KMS-11 (cell line): ENCODE measurements around the gene RTL10.

ENCODE experiments used
- H2AFZ ChIP-seq: fragments of 200-600 bp; sonication (generic); 2 replicates; pipeline ENCODE4 v1.6.1; 2016; ENCODE audit warnings: antibody characterized with exemption, mixed run types, low read depth
- H3K27ac ChIP-seq: fragments of 200-600 bp; sonication (generic); 2 replicates; pipeline ENCODE4 v1.6.1; 2016; ENCODE audit warnings: mild to moderate bottlenecking, mixed run types
- H3K27me3 ChIP-seq: fragments of 200-600 bp; sonication (generic); 2 replicates; pipeline ENCODE4 v1.6.1; 2017; ENCODE audit warnings: mild to moderate bottlenecking, low read depth, mixed run types, moderate library complexity; ENCODE audit not compliant: insufficient read depth
- H3K36me3 ChIP-seq: fragments of 200-600 bp; sonication (generic); 2 replicates; pipeline ENCODE4 v1.6.1; 2017; ENCODE audit warnings: mild to moderate bottlenecking, mixed run types; ENCODE audit not compliant: insufficient read depth
- H3K4me1 ChIP-seq: fragments of 200-600 bp; sonication (generic); 2 replicates; pipeline ENCODE4 v1.6.1; 2016; ENCODE audit warnings: mild to moderate bottlenecking, low read depth, mixed run types; ENCODE audit not compliant: poor library complexity, severe bottlenecking
- H3K4me2 ChIP-seq: fragments of 200-600 bp; sonication (generic); 2 replicates; pipeline ENCODE4 v1.7.0; 2016; ENCODE audit warnings: mild to moderate bottlenecking, mixed run types
- H3K4me3 ChIP-seq: fragments of 200-600 bp; sonication (generic); IDR thresholded peaks from 2 replicates; pipeline ENCODE4 v1.6.1; 2017; ENCODE audit warnings: low read depth, low read length, mixed read lengths; ENCODE audit not compliant: insufficient read depth
- H3K79me2 ChIP-seq: fragments of 200-600 bp; sonication (generic); 2 replicates; pipeline ENCODE4 v1.6.1; 2016; ENCODE audit warnings: low read depth, mixed run types; ENCODE audit not compliant: insufficient read depth
- H3K9ac ChIP-seq: fragments of 200-600 bp; sonication (generic); 2 replicates; pipeline ENCODE4 v1.6.1; 2016; ENCODE audit warnings: mild to moderate bottlenecking, mixed run types
- H4K20me1 ChIP-seq: fragments of 200-600 bp; sonication (generic); 2 replicates; pipeline ENCODE4 v1.6.1; 2016; ENCODE audit warnings: mild to moderate bottlenecking, mixed run types; ENCODE audit not compliant: insufficient read depth
- TF ChIP-seq, protein P1 (sequence below): fragments of 200-600 bp; sonication (generic); conservative IDR thresholded peaks from 2 replicates; pipeline ENCODE4 v1.6.1; 2017; ENCODE audit warnings: low read depth, mild to moderate bottlenecking, antibody characterized with exemption, low read length, moderate library complexity, mixed read lengths

Gene RTL10

GRCh38 chr22:19831016-19831415, 23.7 kb downstream of the RTL10 start:
- Histone ChIP-seq H3K9ac (no peak overlapping the region), H2AFZ (no peak overlapping the region), H4K20me1 (no peaks in the 10 kb centered on the region), H3K4me3 (no peak overlapping the region), H3K27ac (no peak overlapping the region), H3K4me2 (no peak overlapping the region), H3K36me3 (no peaks in the 10 kb centered on the region), H3K27me3 (no peaks in the 10 kb centered on the region), H3K79me2 (no peaks in the 10 kb centered on the region; the same call in 1 of the 2 replicates), H3K4me1 (peaks cover 11% of the 10 kb centered on the region)
- TF ChIP-seq, protein P1, sequence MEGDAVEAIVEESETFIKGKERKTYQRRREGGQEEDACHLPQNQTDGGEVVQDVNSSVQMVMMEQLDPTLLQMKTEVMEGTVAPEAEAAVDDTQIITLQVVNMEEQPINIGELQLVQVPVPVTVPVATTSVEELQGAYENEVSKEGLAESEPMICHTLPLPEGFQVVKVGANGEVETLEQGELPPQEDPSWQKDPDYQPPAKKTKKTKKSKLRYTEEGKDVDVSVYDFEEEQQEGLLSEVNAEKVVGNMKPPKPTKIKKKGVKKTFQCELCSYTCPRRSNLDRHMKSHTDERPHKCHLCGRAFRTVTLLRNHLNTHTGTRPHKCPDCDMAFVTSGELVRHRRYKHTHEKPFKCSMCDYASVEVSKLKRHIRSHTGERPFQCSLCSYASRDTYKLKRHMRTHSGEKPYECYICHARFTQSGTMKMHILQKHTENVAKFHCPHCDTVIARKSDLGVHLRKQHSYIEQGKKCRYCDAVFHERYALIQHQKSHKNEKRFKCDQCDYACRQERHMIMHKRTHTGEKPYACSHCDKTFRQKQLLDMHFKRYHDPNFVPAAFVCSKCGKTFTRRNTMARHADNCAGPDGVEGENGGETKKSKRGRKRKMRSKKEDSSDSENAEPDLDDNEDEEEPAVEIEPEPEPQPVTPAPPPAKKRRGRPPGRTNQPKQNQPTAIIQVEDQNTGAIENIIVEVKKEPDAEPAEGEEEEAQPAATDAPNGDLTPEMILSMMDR: no peak

DNA sequence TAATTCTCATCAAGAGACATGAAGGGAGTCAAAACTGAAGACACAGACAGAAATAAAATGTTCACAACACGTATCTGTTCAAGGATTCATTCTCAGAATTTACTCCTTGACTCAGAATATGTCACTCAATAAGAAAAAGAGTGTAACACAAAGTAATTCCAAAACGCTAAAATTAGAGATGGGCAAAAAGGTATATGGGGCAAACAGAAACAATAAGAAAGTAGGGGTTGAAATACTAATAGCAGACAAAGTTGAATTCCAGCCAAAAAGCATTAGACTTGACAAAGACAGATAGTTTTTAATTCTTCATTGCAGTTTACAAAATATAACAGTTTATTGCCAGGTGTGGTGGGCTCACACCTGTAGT, 26.7 kb downstream of the RTL10 start:
- peaks cover 28% of the 10 kb centered on the region for H3K4me1 ChIP-seq
- H3K4me3 ChIP-seq: no peak overlapping the region
- no peak overlapping the region for H3K9ac ChIP-seq
- H3K36me3 ChIP-seq: no peaks in the 10 kb centered on the region
- no peaks in the 10 kb centered on the region for H3K27me3 ChIP-seq
- TF ChIP-seq, protein P1: no peak
- H4K20me1 ChIP-seq: no peaks in the 10 kb centered on the region
- no peaks in the 10 kb centered on the region; the same call in 1 of the 2 replicates for H3K79me2 ChIP-seq
- H2AFZ ChIP-seq: no peak overlapping the region
- no peak overlapping the region for H3K4me2 ChIP-seq
- H3K27ac ChIP-seq: no peak overlapping the region

DNA sequence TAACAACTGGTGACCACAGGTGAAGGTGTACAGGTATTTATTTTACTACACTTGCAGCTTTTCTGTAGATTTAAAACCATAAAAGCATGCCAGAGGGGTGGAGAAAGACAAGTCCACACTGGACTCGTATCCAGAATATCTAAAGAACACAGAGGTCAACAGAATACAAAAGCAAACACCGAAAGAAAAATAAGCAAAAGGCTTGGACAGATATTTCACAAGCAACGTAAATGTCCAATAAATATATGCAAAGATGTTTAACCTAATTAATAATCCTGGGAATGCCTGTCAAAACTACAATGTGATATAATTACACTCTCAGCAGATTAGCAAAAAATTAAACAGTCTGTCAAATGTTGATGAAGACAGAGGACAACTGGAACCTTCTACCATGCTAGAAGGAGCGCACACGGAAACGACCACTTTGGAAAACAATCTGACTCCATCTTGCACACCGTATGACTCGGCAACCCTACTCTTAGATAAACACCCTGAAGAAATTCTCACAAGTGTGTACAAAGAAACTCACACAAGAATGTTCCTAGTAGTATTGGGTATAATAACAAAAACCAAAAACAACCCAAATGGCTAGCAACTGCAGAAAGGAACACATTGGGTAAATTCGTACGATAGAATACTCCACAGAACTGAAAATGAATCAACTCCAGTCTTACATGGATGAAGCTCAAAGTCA, 27.2 kb downstream of the RTL10 start:
- Histone ChIP-seq H3K4me1 (peaks cover 23% of the 10 kb centered on the region), H3K36me3 (no peaks in the 10 kb centered on the region), H3K4me2 (no peak overlapping the region), H3K9ac (no peak overlapping the region), H2AFZ (no peak overlapping the region), H3K27me3 (no peaks in the 10 kb centered on the region), H3K79me2 (no peaks in the 10 kb centered on the region; the same call in 1 of the 2 replicates), H4K20me1 (no peaks in the 10 kb centered on the region), H3K27ac (no peak overlapping the region), H3K4me3 (no peak overlapping the region)
- TF ChIP-seq, protein P1: no peak

GRCh38 chr22:19826619-19826950, 28.1 kb downstream of the RTL10 start:
- H3K27me3 ChIP-seq: no peaks in the 10 kb centered on the region
- no peak overlapping the region for H3K4me2 ChIP-seq
- H2AFZ ChIP-seq: no peak overlapping the region
- H4K20me1 ChIP-seq: no peaks in the 10 kb centered on the region
- no peak overlapping the region for H3K9ac ChIP-seq
- no peaks in the 10 kb centered on the region; the same call in 1 of the 2 replicates for H3K79me2 ChIP-seq
- no peak overlapping the region for H3K27ac ChIP-seq
- no peak overlapping the region for H3K4me3 ChIP-seq
- TF ChIP-seq, protein P1: no peak
- no peaks in the 10 kb centered on the region for H3K36me3 ChIP-seq
- peaks cover 23% of the 10 kb centered on the region for H3K4me1 ChIP-seq
